Stimulated activated CD8-positive, alpha-beta memory T cell treated with anti-CD3 and anti-CD28 coated beads, Interleukin-4, amount 100 ng/mL, for 48 hours (primary cell): ENCODE results near the gene IGLON5.
A peak's percentile ranks its signal among the peaks of the same experiment; 100 is the strongest.

ENCODE experiments used
- DNase-seq: peaks from one replicate; pipeline ENCODE4 v3.0.0-alpha.2; 2020

Gene IGLON5

GRCh38 chr19:51311351-51312257 lies at the start of gene IGLON5:
Gene IGLON5, plus strand, starts transcription at chr19:51311644. Its CDS starts 204 bp downstream, at chr19:51311848.
- DNase-seq, result no peak

GRCh38 chr19:51263808-51264207 lies 47.6 kb upstream of the IGLON5 start:
- DNase-seq, result no peak

- DNase-seq, result no peak
Observed at GRCh38 chr19:51271067-51271466, 40.4 kb upstream of the IGLON5 start.

GRCh38 chr19:51272183-51272810 lies 39.1 kb upstream of the IGLON5 start:
- peak; percentile 33 for DNase-seq

- DNase-seq, result no peak
Observed at GRCh38 chr19:51274049-51274770, 37.2 kb upstream of the IGLON5 start.

- no peak for DNase-seq
Observed at GRCh38 chr19:51277112-51277511, 34.3 kb upstream of the IGLON5 start.

- DNase-seq, result no peak
Observed at GRCh38 chr19:51282335-51282734, 29.1 kb upstream of the IGLON5 start.

- DNase-seq, result no peak
Observed at GRCh38 chr19:51285682-51286081, 25.8 kb upstream of the IGLON5 start.

- no peak for DNase-seq
Observed at GRCh38 chr19:51289635-51290034, 21.8 kb upstream of the IGLON5 start.

- no peak for DNase-seq
Observed at GRCh38 chr19:51292971-51293370, 18.5 kb upstream of the IGLON5 start.

GRCh38 chr19:51293571-51294210 lies 17.8 kb upstream of the IGLON5 start:
- no peak for DNase-seq

- no peak for DNase-seq
Observed at GRCh38 chr19:51294211-51294976, 17.1 kb upstream of the IGLON5 start.

- DNase-seq, result no peak
Observed at GRCh38 chr19:51294977-51295375, 16.5 kb upstream of the IGLON5 start.

GRCh38 chr19:51295382-51296126 lies 15.9 kb upstream of the IGLON5 start:
- DNase-seq, result no peak

- DNase-seq, result no peak
Observed at GRCh38 chr19:51296336-51297093, 14.9 kb upstream of the IGLON5 start.

- no peak for DNase-seq
Observed at GRCh38 chr19:51297406-51297805, 14.0 kb upstream of the IGLON5 start.

GRCh38 chr19:51301266-51301665 lies 10.2 kb upstream of the IGLON5 start:
- DNase-seq, result no peak

- no peak for DNase-seq
Observed at GRCh38 chr19:51305479-51305878, 6.0 kb upstream of the IGLON5 start.

- no peak for DNase-seq
Observed at GRCh38 chr19:51316688-51317087, 5.2 kb downstream of the IGLON5 start.

- no peak for DNase-seq
Observed at GRCh38 chr19:51317376-51317775, 5.9 kb downstream of the IGLON5 start.

GRCh38 chr19:51317968-51318367 lies 6.5 kb downstream of the IGLON5 start:
- no peak for DNase-seq
